Vagina (tissue), 2 donors: Measurements from ENCODE around the gene POLG2. TPM values are rescaled to one million over a fixed set of nuclear protein-coding genes. Genes with fewer than 3 reads are reported as not detected.
A peak's percentile ranks its signal among the peaks of the same experiment; 100 is the strongest.

ENCODE experiments used
- DNase-seq, 2 donors: peaks; one replicate each; pipeline ENCODE4 v3.0.0-alpha.2; 2017; ENCODE audit errors: extremely low spot score in 2 of 2
- H3K27ac ChIP-seq: fragments of 200-600 bp; sonication (generic); one replicate; pipeline ENCODE4 v1.5.1; 2019
- H3K27me3 ChIP-seq: fragments of 200-600 bp; sonication (generic); one replicate; pipeline ENCODE4 v1.5.1; 2019
- H3K36me3 ChIP-seq, 2 donors: fragments of 200-600 bp; sonication (generic); one replicate each; pipeline ENCODE4 v1.5.1; 2017 to 2019
- H3K4me1 ChIP-seq: fragments of 200-600 bp; sonication (generic); one replicate; pipeline ENCODE4 v1.5.1; 2019
- H3K4me3 ChIP-seq, 2 donors: fragments of 200-600 bp; sonication (generic); 1 replicate in 1 of 2; 2 replicates in 1 of 2; pipeline ENCODE4 v1.5.1; 2016 to 2019
- H3K9me3 ChIP-seq: fragments of 200-600 bp; sonication (generic); one replicate; pipeline ENCODE4 v1.5.1; 2019
- CTCF ChIP-seq, 3 experiments: fragments of 450-650 bp in 2 of 3; fragments of 200-600 bp in 1 of 3; sonication (generic) in 1 of 3; IDR thresholded peaks; one replicate each; pipeline ENCODE4 v1.5.1; 2017 to 2019; ENCODE audit warnings: antibody characterized with exemption in 3 of 3, mild to moderate bottlenecking in 2 of 3, moderate library complexity in 2 of 3
- POLR2A ChIP-seq, 2 donors: fragments of 450-650 bp; IDR thresholded peaks; one replicate each; pipeline ENCODE4 v1.6.1; 2017; ENCODE audit warnings: antibody characterized with exemption in 2 of 2, mild to moderate bottlenecking in 2 of 2, moderate library complexity in 2 of 2
- POLR2AphosphoS5 ChIP-seq, 2 donors: sonication (generic); formaldehyde crosslinking; IDR thresholded peaks; one replicate each; pipeline ENCODE4 v1.9.0; 2017; ENCODE audit warnings: antibody characterized with exemption in 2 of 2, mild to moderate bottlenecking in 2 of 2, low read depth in 1 of 2; ENCODE audit not compliant: insufficient read depth in 1 of 2
- intact Hi-C: fragments of 100-400 bp; cut with DNase I; formaldehyde crosslinking; loops from one replicate; pipeline ENCODE4 v1.15.1; 2023
- total RNA-seq: library from RNA; depleted of rRNA; stranded (reverse); fragments of >200 nt; gene quantifications from one replicate; pipeline ENCODE4 v1.2.3, GENCODE V29; 2016

POLG2 gene
- total RNA-seq, 1 donor from 2014 or later = 16.7 TPM

GRCh38 chr17:64491994-64492393 is 4.9 kb downstream of the POLG2 start:
- no peak for TF ChIP-seq CTCF (IDR thresholded peaks at IDR 0.05)
- TF ChIP-seq POLR2A (IDR thresholded peaks at IDR 0.05) = no peak
- no peak for TF ChIP-seq POLR2AphosphoS5 (IDR thresholded peaks at IDR 0.05; ENCODE audit: insufficient read depth in 1 of 2, low read depth in 1 of 2)
- Histone ChIP-seq H3K9me3 (no peaks in the 10 kb centered on the region), H3K36me3 (peaks cover 4 to 17% of the 10 kb centered on the region in 2 donors), H3K27me3 (no peaks in the 10 kb centered on the region), H3K27ac (no peak overlapping the region), H3K4me3 (no peak overlapping the region), H3K4me1 (peaks cover 25% of the 10 kb centered on the region)
- no peak for DNase-seq
- intact Hi-C loops = loop anchor here (5.0 to 10.0 kb wide), 2 partner anchors 70 to 187 kb away; no protein-coding TSS in a partner anchor

- Histone ChIP-seq H3K27me3 (no peaks in the 10 kb centered on the region), H3K9me3 (no peaks in the 10 kb centered on the region), H3K4me1 (peaks cover 24% of the 10 kb centered on the region), H3K27ac (no peak overlapping the region), H3K4me3 (no peak overlapping the region), H3K36me3 (peaks cover 4 to 17% of the 10 kb centered on the region in 2 donors)
- TF ChIP-seq CTCF (IDR thresholded peaks at IDR 0.05) (peak in 1 of 3 experiments; percentile 43), POLR2A (IDR thresholded peaks at IDR 0.05) (no peak)
- intact Hi-C loops = loop anchor here (5.0 to 10.0 kb wide), 2 partner anchors 69 to 186 kb away; no protein-coding TSS in a partner anchor
- DNase-seq = no peak
These were observed 5.6 kb downstream of the POLG2 start for GRCh38 chr17:64491034-64491860.

GRCh38 chr17:64488301-64488700 is 8.6 kb downstream of the POLG2 start:
- no peaks in the 10 kb centered on the region for H3K9me3 ChIP-seq
- intact Hi-C loops = no loop called here
- no peaks in the 10 kb centered on the region for H3K27me3 ChIP-seq
- no peak overlapping the region for H3K27ac ChIP-seq
- peaks cover 4 to 30% of the 10 kb centered on the region in 2 donors for H3K36me3 ChIP-seq
- TF ChIP-seq POLR2AphosphoS5 (IDR thresholded peaks at IDR 0.05; ENCODE audit: insufficient read depth in 1 of 2, low read depth in 1 of 2) = no peak
- no peak overlapping the region for H3K4me3 ChIP-seq
- DNase-seq = no peak
- H3K4me1 ChIP-seq = no peaks in the 10 kb centered on the region

GRCh38 chr17:64484380-64484779 is 12.5 kb downstream of the POLG2 start:
- no peak overlapping the region for H3K4me3 ChIP-seq
- intact Hi-C loops = no loop called here
- no peaks in the 10 kb centered on the region for H3K4me1 ChIP-seq
- no peak for DNase-seq
- no peaks in the 10 kb centered on the region for H3K27me3 ChIP-seq
- peaks cover 0 to 37% of the 10 kb centered on the region in 2 donors for H3K36me3 ChIP-seq
- TF ChIP-seq POLR2AphosphoS5 (IDR thresholded peaks at IDR 0.05; ENCODE audit: insufficient read depth in 1 of 2, low read depth in 1 of 2) (no peak), POLR2A (IDR thresholded peaks at IDR 0.05) (no peak), CTCF (IDR thresholded peaks at IDR 0.05) (no peak)
- no peaks in the 10 kb centered on the region for H3K9me3 ChIP-seq
- H3K27ac ChIP-seq = no peak overlapping the region

GRCh38 chr17:64480951-64481350 is 15.9 kb downstream of the POLG2 start:
- DNase-seq = no peak
- TF ChIP-seq POLR2AphosphoS5 (IDR thresholded peaks at IDR 0.05; ENCODE audit: insufficient read depth in 1 of 2, low read depth in 1 of 2) = no peak
- TF ChIP-seq CTCF (IDR thresholded peaks at IDR 0.05) = no peak
- no peak for TF ChIP-seq POLR2A (IDR thresholded peaks at IDR 0.05)
- intact Hi-C loops = no loop called here
- no peak overlapping the region for H3K4me3 ChIP-seq
- no peaks in the 10 kb centered on the region for H3K27me3 ChIP-seq
- H3K36me3 ChIP-seq = peaks cover 0 to 35% of the 10 kb centered on the region in 2 donors
- no peak overlapping the region for H3K27ac ChIP-seq
- no peaks in the 10 kb centered on the region for H3K9me3 ChIP-seq
- H3K4me1 ChIP-seq = no peaks in the 10 kb centered on the region
